HS-27A (cell line): Measurements from ENCODE around the gene FGF8.

Source experiments
- DNase-seq: peaks from one replicate; pipeline ENCODE4 v3.0.0-alpha.2; 2012; ENCODE audit warnings: low read depth, missing footprints

FGF8 gene

DNA sequence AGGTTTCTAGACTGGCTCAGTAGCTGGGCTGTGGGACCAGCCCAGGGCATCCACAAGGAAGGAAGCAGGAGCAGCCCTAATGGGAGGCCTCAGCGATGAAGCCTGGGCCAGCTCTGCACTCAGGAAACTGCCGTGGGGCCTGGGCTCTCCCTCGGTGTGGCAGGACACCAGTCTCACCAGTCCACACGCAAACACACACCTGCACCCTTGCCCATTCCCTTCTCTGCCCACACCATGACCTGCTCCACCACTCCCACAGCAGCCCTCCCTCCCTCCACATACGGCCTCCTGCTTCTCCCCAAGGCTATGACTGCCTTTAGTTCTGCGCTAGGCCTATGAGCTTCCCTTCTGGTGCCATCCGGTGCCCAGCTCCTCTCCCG lies 7.1 kb downstream of the FGF8 start:
- DNase-seq: no peak

GRCh38 chr10:101767966-101768790 lies 7.7 kb downstream of the FGF8 start:
- DNase-seq: no peak

- DNase-seq: no peak
Measured at GRCh38 chr10:101767600-101767945, 8.3 kb downstream of the FGF8 start.

- DNase-seq: no peak
Measured at GRCh38 chr10:101766753-101767599, 8.9 kb downstream of the FGF8 start.

DNA sequence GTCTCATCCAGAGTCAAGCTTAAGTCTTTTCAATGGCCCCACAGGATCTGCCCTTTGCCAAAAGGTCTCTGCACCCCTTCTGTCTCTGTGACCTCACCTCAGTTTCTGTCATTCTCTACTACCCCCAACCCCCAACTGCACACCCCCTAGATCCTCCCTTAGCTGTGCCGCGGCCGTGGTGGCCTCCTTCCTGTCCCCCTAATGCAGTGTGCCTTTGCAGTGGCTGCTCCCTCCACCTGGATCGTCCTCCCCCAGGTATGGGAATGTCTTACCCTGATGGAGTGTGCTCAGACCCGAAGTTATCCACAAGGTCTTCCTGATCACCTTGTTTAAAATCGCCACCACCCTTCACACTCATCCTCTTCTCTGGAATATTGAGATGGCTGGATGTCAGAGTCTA lies 9.6 kb downstream of the FGF8 start:
- DNase-seq: no peak

DNA sequence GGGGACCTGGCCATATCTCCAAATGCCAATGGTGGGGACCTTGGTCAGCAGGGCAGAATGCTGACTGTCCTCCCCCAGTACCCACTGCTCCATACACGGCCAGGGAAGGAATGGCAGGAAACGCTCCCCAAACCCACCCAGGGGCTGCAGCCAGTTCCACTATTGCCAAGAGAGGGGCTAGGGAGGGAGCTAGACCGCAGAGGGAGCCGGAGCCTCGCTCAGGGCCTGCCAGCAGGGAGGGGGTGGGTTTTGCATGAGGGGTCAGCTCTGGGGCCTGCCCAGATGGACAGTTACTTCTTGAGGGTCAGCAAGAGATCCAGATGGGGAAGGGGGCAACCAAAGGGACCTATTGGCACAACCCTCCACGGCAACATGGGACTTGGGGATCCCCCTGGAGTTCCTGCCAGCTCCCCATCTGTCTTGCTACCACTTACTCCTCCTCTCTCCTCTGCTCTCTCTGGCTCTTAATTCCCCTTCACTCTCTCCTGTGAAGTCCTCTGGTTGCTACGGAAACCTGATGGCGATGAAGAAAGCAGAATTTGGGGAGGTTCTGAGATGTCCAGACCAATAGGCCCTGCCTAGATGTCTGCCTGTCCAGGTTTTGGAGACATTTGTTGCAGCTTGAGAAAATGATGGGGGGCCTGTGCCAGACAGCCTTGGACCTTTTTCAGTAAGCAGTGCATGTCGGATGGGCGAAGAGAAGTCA lies 12.6 kb downstream of the FGF8 start:
- DNase-seq: no peak

DNA sequence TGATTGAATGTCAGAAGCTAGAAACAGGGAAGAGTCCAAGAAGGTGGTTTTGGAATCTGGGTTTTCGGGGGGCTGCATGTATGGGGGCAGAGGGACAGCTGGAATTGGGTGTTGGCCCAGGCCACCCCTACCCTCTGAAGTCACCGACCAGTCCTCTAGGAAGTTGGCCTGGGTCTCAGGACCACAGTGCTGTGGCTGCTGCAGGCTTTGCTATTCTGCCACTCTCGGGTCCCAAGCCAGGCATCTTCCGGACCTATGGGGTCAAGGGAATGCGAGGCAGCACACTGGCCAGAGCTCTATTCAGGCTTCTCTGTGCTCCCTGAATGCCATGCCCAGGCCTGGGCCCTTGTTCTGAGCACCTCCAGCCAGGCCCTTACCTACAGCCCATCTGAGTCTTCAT lies 13.2 kb downstream of the FGF8 start:
- no peak for DNase-seq

GRCh38 chr10:101761226-101761625 lies 14.7 kb downstream of the FGF8 start:
- DNase-seq: no peak

DNA sequence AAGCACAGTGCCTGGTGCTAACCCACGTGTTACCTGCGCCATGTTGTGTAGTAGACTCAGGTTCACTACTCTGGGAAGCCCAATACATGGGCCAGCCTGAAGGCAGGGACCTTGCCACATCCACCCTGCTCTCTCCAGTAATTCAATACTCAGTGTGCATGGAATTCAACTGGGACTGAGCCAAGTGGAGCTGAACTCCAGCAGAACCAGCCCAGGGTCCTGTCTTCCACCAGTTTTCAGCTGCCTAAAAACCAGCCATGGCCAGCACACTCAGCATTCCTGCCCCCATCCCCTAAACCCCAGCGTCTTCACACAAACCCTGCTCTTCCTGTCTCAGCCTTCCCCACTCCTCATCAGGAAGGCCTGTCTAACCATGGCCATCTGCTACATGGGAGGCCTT lies 15.4 kb downstream of the FGF8 start:
- no peak for DNase-seq

GRCh38 chr10:101759309-101760247 lies 16.3 kb downstream of the FGF8 start:
- no peak for DNase-seq

- DNase-seq: no peak
Measured at GRCh38 chr10:101758858-101759257, 17.1 kb downstream of the FGF8 start.

DNA sequence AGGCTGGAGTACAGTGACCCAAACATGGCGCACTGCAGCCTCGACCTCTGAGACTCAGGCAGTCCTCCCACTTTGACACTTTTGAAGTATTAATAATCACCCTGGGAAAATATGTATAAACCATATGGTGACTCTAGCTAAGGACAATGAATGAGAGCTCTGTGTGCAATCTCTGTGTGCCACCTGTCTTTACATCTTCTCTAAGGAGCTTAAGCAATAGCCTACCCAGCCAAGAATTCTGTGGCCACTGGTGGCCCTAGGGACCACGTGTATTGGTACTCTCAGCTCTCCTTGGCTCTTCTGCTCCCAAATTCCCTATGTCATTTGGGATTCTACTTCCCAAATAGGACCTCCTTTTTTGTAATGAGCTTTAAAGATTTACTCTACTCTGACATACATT lies 23.7 kb downstream of the FGF8 start:
- no peak for DNase-seq

GRCh38 chr10:101749047-101750016 lies 26.6 kb downstream of the FGF8 start:
- no peak for DNase-seq

DNA sequence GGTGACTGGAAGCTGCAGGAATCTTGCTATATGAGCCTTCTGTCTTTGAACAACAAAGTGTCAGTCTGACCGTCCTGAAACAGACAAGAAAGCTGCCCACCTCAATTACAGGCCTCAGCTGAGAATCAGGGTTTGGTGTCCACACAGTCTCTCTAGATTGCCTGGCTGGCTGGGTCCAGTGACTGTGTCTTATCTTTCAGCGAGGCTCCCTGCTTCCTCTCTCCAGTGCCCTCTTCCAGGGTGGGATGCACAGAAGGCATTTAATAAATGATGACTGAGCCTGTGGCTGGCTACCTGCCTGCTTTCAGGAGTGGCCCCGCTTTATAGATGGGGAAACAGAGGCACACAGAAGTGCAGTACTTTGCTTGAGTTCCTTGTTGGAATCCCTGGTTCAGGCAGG lies 27.4 kb downstream of the FGF8 start:
- no peak for DNase-seq

- DNase-seq: no peak
Measured at GRCh38 chr10:101745074-101745696, 30.7 kb downstream of the FGF8 start.

DNA sequence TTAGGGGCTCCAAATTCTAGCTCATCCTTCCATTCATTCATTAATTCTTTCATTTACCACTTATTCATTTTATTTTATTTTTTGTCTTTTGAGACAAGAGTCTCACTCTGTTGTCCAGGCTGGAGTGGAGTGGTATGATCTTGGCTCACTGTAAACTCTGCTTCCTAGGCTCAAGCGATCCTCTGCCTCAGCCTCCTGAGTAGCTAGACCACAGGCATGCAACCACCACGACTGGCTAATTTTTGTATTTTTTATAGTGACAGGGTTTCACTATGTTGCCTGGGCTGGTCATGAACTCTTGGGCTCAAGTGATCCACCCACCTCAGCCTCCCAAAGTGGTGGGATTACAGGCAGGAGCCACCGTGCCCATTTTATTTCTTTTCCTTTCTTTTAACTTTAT lies 31.6 kb downstream of the FGF8 start:
- no peak for DNase-seq

- DNase-seq: no peak
Measured at GRCh38 chr10:101741938-101742337, 34.0 kb downstream of the FGF8 start.

- DNase-seq: no peak
Measured at GRCh38 chr10:101736666-101737065, 39.2 kb downstream of the FGF8 start.

- no peak for DNase-seq
Measured at GRCh38 chr10:101732096-101732495, 43.8 kb downstream of the FGF8 start.

- DNase-seq: no peak
Measured at GRCh38 chr10:101726115-101726387, 49.9 kb downstream of the FGF8 start.
